Activated T-cell treated with anti-CD3 and anti-CD28 coated beads, Interleukin-2, amount 50 U/mL, for 24 hours (primary cell): Measurements from ENCODE around the gene R3HDM4.
"Not testable (repeated sequence)": the region's sequence is repeated elsewhere in the genome, so short reads cannot be mapped to it uniquely, and the experiment has no call there.

ENCODE experiments used
- DNase-seq: peaks from one replicate; pipeline ENCODE4 v3.0.0-alpha.2; 2020
- H3K27ac Mint-ChIP-seq: 2 replicates; pipeline ENCODE4 v1.8.0; 2020; ENCODE audit warnings: mild to moderate bottlenecking, mixed read lengths
- H3K27me3 Mint-ChIP-seq: 2 replicates; pipeline ENCODE4 v1.8.0; 2020; ENCODE audit warnings: mixed read lengths
- H3K36me3 Mint-ChIP-seq: 2 replicates; pipeline ENCODE4 v1.8.0; 2020; ENCODE audit warnings: low read depth, mixed read lengths
- H3K4me1 Mint-ChIP-seq: 2 replicates; pipeline ENCODE4 v1.8.0; 2020; ENCODE audit warnings: low read depth, mixed read lengths
- H3K4me3 Mint-ChIP-seq: 2 replicates; pipeline ENCODE4 v1.8.0; 2020; ENCODE audit warnings: mild to moderate bottlenecking, moderate library complexity, mixed read lengths
- H3K9me3 Mint-ChIP-seq: 2 replicates; pipeline ENCODE4 v1.8.0; 2020; ENCODE audit warnings: mixed read lengths

The R3HDM4 gene

DNA sequence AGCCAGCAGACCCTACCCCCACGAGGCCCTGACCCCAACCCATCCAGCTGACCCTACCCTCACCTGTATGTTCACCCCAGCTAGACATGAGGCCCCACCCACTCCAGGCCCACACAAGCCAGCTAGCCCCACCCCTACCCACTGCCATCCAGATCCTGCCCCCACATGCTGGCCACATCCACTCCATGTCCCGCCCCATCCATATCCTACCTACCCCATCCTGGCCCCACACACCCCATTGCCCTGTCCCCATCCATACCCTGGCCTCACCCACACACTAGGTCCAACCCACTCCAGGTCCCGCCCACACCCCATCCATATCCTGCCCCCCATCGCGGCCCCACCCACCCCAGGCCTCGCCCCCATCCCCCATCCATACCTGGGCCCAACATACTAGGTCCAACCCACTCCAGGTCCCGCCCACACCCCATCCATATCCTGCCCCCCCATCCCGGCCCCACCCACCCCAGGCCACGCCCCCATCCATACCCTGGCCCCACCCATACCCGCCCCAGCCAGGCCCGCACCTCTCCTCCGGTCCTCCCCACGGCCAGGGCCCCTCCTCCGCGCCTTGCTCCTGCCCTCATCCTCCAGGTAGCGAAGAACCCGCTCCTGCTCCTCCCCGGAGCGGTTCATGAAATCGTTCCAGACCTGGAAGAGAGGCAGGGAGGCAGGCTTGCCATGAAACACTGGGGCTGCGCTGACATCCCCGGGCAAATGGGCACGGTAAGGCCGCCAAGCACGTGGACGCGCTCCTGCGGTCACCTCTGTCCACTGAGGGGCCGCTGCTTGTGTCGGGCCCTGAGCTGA is 12.5 kb downstream of the R3HDM4 start:
- no peaks in the 10 kb centered on the region for H3K27me3 Mint-ChIP-seq
- H3K36me3 Mint-ChIP-seq: peaks cover 67% of the 10 kb centered on the region
- no peak overlapping the region for H3K4me3 Mint-ChIP-seq
- no peak overlapping the region for H3K27ac Mint-ChIP-seq
- H3K9me3 Mint-ChIP-seq: no peaks in the 10 kb centered on the region
- H3K4me1 Mint-ChIP-seq: peaks cover 19% of the 10 kb centered on the region
- DNase-seq: no peak

- peaks cover 19% of the 10 kb centered on the region for H3K4me1 Mint-ChIP-seq
- H3K4me3 Mint-ChIP-seq: no peak overlapping the region
- H3K27ac Mint-ChIP-seq: no peak overlapping the region
- H3K9me3 Mint-ChIP-seq: no peaks in the 10 kb centered on the region
- no peaks in the 10 kb centered on the region for H3K27me3 Mint-ChIP-seq
- no peak for DNase-seq
- H3K36me3 Mint-ChIP-seq: peaks cover 67% of the 10 kb centered on the region
These were observed 13.0 kb downstream of the R3HDM4 start for GRCh38 chr19:900043-900301.

- Mint-ChIP-seq H3K9me3 (no peaks in the 10 kb centered on the region), H3K36me3 (peaks cover 64% of the 10 kb centered on the region), H3K4me1 (peaks cover 16% of the 10 kb centered on the region), H3K27me3 (no peaks in the 10 kb centered on the region), H3K4me3 (no peak overlapping the region), H3K27ac (no peak overlapping the region)
- no peak for DNase-seq
These were observed 13.5 kb downstream of the R3HDM4 start for GRCh38 chr19:899336-900042.

GRCh38 chr19:898663-899062 is 14.4 kb downstream of the R3HDM4 start:
- no peak overlapping the region for H3K27ac Mint-ChIP-seq
- no peaks in the 10 kb centered on the region for H3K9me3 Mint-ChIP-seq
- peaks cover 58% of the 10 kb centered on the region for H3K36me3 Mint-ChIP-seq
- H3K4me3 Mint-ChIP-seq: no peak overlapping the region
- no peaks in the 10 kb centered on the region for H3K27me3 Mint-ChIP-seq
- H3K4me1 Mint-ChIP-seq: peaks cover 12% of the 10 kb centered on the region
- DNase-seq: no peak

- Mint-ChIP-seq H3K9me3 (no peaks in the 10 kb centered on the region), H3K4me3 (no peak overlapping the region), H3K4me1 (peaks cover 18% of the 10 kb centered on the region), H3K27me3 (no peaks in the 10 kb centered on the region), H3K27ac (no peak overlapping the region), H3K36me3 (peaks cover 54% of the 10 kb centered on the region)
- DNase-seq: no peak
These were observed 15.5 kb downstream of the R3HDM4 start for GRCh38 chr19:897442-898039.

GRCh38 chr19:896999-897398 is 16.0 kb downstream of the R3HDM4 start:
- Mint-ChIP-seq H3K36me3 (peaks cover 50% of the 10 kb centered on the region), H3K27ac (peak overlapping the region; percentile 29), H3K27me3 (no peaks in the 10 kb centered on the region), H3K9me3 (no peaks in the 10 kb centered on the region), H3K4me3 (no peak overlapping the region), H3K4me1 (peaks cover 18% of the 10 kb centered on the region)
- DNase-seq: no peak

DNA sequence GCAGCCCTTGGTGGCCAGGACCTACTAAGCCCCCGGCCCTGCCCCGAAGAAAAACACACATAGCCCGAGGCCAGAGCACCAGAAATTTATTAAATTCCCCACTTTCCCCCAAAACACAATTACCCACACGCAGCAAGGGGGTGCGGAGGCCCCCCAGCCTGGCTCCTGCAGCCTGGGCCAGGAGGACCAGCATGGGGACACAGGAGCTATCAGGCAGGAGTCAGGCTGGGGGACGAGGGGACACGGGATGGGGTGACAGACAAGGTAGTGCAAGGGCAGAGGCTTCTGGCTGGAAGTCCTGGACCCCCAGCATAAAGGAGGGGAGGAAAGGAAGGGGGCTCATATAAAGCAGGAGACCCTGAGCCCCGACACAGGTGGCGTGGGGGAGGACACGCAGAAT is 16.6 kb downstream of the R3HDM4 start:
- no peak for DNase-seq
- H3K27me3 Mint-ChIP-seq: no peaks in the 10 kb centered on the region
- H3K36me3 Mint-ChIP-seq: peaks cover 46% of the 10 kb centered on the region
- H3K4me1 Mint-ChIP-seq: peaks cover 17% of the 10 kb centered on the region
- H3K27ac Mint-ChIP-seq: peak overlapping the region; percentile 29
- no peaks in the 10 kb centered on the region for H3K9me3 Mint-ChIP-seq
- no peak overlapping the region for H3K4me3 Mint-ChIP-seq

GRCh38 chr19:892894-893689 is 19.9 kb downstream of the R3HDM4 start, which contains the start of the genes MED16 and RNU6-9:
Gene MED16 (minus strand): TSS chr19:893187. CDS start chr19:891131, 2,056 bp downstream.
Gene RNU6-9 (plus strand): TSS chr19:893484.
- peaks cover 41% of the 10 kb centered on the region for H3K36me3 Mint-ChIP-seq
- no peaks in the 10 kb centered on the region for H3K9me3 Mint-ChIP-seq
- H3K4me1 Mint-ChIP-seq: peaks cover 19% of the 10 kb centered on the region
- peak within 1 kb of the TSS; percentile 100 for H3K27ac Mint-ChIP-seq
- peak within 1 kb of the TSS; percentile 85 for H3K4me3 Mint-ChIP-seq
- H3K27me3 Mint-ChIP-seq: no peaks in the 10 kb centered on the region
- DNase-seq: peak; percentile 91

DNA sequence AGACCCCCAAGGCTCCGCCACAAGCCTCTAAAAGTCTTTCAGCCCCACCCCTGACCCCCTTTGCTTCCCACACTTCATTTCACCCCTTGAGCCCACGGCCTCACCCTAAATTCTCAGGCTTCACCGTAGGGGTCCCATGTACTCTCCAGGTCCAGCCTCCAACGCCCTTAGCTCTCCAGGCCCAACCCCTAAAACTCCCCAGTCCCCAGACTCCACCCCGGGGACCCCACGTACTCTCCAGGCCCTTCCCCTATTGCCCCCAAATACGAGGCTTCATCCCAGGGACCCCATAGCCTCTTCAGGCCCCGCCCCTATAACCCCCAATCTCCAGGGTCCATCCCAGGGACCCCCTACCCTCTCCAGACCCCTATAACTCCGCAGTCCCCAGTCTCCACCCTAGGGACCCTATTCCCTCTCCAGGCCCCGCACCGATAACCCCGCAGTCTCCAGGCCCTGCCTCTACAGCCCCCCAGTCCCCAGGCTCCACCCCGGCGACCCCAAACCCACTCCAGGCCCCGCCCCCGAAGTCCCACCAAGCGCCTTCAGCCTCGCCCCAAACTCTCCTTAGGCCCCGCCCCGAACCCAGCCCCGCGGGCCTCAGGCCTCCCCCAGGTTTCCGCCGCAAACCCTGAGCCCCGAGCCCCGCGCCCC is 20.7 kb downstream of the R3HDM4 start:
- H3K36me3 Mint-ChIP-seq: peaks cover 39% of the 10 kb centered on the region
- DNase-seq: no peak
- peak overlapping the region; percentile 85 for H3K4me3 Mint-ChIP-seq
- H3K4me1 Mint-ChIP-seq: peaks cover 19% of the 10 kb centered on the region
- no peaks in the 10 kb centered on the region for H3K27me3 Mint-ChIP-seq
- H3K9me3 Mint-ChIP-seq: no peaks in the 10 kb centered on the region
- peak overlapping the region; percentile 89 for H3K27ac Mint-ChIP-seq

DNA sequence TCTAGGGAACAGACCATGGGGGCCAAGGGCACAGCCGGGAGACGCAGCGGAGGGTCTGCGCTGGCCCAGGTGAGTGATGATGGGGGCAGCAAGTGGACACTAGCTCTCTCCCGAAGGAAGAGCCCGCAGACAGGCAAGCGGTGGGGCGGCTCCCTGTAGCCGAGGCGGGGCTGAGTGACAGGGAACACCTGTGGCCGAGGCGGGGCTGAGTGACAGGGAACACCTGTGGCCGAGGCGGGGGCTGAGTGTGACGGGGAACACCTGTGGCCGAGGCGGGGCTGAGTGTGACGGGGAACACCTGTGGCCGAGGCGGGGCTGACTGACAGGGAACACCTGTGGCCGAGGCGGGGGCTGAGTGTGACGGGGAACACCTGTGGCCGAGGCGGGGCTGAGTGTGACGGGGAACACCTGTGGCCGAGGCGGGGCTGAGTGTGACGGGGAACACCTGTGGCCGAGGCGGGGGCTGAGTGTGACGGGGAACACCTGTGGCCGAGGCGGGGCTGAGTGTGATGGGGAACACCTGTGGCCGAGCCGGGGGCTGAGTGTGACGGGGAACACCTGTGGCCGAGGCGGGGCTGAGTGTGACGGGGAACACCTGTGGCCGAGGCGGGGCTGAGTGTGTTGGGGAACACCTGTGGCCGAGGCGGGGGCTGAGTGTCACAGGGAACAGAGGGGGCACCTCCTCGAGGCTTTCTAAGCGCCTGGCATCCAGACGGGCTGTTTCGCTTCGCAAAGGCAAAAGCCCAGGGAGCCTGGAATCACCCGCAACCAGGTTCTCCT is 21.4 kb downstream of the R3HDM4 start:
- Mint-ChIP-seq H3K27ac (peak overlapping the region; percentile 89), H3K4me1 (peaks cover 19% of the 10 kb centered on the region), H3K36me3 (peaks cover 38% of the 10 kb centered on the region), H3K4me3 (peak overlapping the region; percentile 85)
- not testable (repeated sequence) for H3K9me3 Mint-ChIP-seq, H3K27me3 Mint-ChIP-seq, DNase-seq

DNA sequence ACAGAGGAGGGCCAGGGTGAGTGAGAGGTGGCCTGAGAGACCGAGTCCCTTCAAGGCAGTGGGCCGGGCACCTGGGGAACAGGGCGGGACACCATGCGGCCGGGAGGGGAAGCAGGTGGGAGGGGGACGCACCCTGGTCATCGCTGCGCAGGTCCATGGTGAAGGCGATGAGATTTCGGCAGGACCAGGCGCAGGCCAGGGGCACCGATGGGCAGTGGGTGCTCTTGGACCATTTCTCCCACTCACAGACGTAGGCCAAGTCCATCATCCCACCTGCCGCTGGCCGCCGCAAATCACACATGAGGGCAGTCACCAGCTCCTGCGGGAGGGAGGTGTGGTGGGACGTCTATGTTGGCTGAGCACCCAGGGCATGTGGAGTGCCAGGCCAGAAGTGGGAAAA is 22.2 kb downstream of the R3HDM4 start:
- no peaks in the 10 kb centered on the region for H3K9me3 Mint-ChIP-seq
- DNase-seq: no peak
- H3K36me3 Mint-ChIP-seq: peaks cover 37% of the 10 kb centered on the region
- no peaks in the 10 kb centered on the region for H3K27me3 Mint-ChIP-seq
- peak overlapping the region; percentile 67 for H3K4me3 Mint-ChIP-seq
- H3K27ac Mint-ChIP-seq: peak overlapping the region; percentile 79
- H3K4me1 Mint-ChIP-seq: peaks cover 19% of the 10 kb centered on the region

DNA sequence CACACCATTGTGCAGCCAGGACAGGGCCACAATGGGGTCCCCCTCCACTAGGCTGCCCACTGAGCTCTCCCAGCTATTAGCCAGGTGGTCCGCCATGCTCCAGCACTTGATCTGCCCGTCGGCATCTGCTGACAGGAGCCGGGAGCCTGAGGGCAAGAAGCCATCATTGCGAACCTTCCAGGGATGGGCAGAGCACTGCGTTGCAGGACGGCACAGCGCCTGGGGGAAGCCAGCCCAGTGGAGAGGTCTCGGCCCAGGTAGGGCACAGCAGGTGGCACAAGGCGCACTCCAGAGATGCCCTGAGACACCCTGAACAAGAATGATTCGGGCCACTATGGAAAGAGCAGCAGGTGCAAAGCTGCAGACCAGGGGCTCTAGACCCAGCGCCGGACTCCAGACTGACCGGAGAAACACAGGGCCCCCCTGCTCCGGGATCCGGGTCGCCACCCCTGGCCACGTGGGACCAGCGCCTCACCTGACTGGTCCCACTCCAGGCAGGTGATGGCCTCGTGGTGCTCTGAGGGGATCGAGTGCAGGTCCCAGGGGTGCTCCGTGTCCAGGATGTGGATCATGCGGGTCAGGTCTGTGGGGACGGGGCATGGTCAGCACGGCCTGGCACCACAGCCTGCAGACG is 23.2 kb downstream of the R3HDM4 start:
- Mint-ChIP-seq H3K4me3 (peak overlapping the region; percentile 8), H3K9me3 (no peaks in the 10 kb centered on the region), H3K27me3 (no peaks in the 10 kb centered on the region), H3K36me3 (peaks cover 43% of the 10 kb centered on the region), H3K4me1 (peaks cover 19% of the 10 kb centered on the region), H3K27ac (peak overlapping the region; percentile 40)
- no peak for DNase-seq
